ENCODE measurements around the gene TMEM8B. TPM values are rescaled to one million over a fixed set of nuclear protein-coding genes. Genes with fewer than 3 reads are reported as not detected.

The TMEM8B gene
- total RNA-seq, 1 donor from 2014 or later: 4.8 TPM

Small RNA genes lying within 50 kb of the gene (small RNA-seq; reads per million reads assigned to genes)
- 0.16 reads per million for gene HINT2

Other genes starting within 250 kb of the TMEM8B start
- 5.2 and 12.4 TPM in 2 replicates for gene TESK1, start 224.0 kb upstream of the TMEM8B start, total RNA-seq (ENCODE audit: low replicate concordance)
- 0.56 and 1.4 TPM in 2 replicates for gene CD72, start 210.8 kb upstream of the TMEM8B start, total RNA-seq (ENCODE audit: low replicate concordance)
- 0.56 and 0.86 TPM in 2 replicates for gene SIT1, start 178.3 kb upstream of the TMEM8B start, total RNA-seq (ENCODE audit: low replicate concordance)
- gene RMRP, start 171.2 kb upstream of the TMEM8B start, total RNA-seq (ENCODE audit: low replicate concordance): 1,307 and 2,709 TPM in 2 replicates
- 3.8 and 10.6 TPM in 2 replicates for gene CCDC107, start 170.9 kb upstream of the TMEM8B start, total RNA-seq (ENCODE audit: low replicate concordance)
- 13.2 and 31.9 TPM in 2 replicates for gene ARHGEF39, start 164.0 kb upstream of the TMEM8B start, total RNA-seq (ENCODE audit: low replicate concordance)
- 0.09 and 0.25 TPM in 2 replicates for gene CA9, start 155.3 kb upstream of the TMEM8B start, total RNA-seq (ENCODE audit: low replicate concordance)
- gene TPM2, start 139.3 kb upstream of the TMEM8B start, total RNA-seq (ENCODE audit: low replicate concordance): 174 and 241 TPM in 2 replicates
- gene TLN1, start 97.0 kb upstream of the TMEM8B start, total RNA-seq (ENCODE audit: low replicate concordance): 36.7 and 71.5 TPM in 2 replicates
- gene CREB3, start 96.6 kb upstream of the TMEM8B start, total RNA-seq (ENCODE audit: low replicate concordance): 27.9 and 30.3 TPM in 2 replicates
- 44.8 and 74.5 TPM in 2 replicates for gene GBA2, start 80.0 kb upstream of the TMEM8B start, total RNA-seq (ENCODE audit: low replicate concordance)
- gene RGP1, start 79.9 kb upstream of the TMEM8B start, total RNA-seq (ENCODE audit: low replicate concordance): 11.2 and 20.1 TPM in 2 replicates
- gene MSMP, start 75.0 kb upstream of the TMEM8B start, total RNA-seq (ENCODE audit: low replicate concordance): not detected in 2 replicates
- 5.6 and 8.6 TPM in 2 replicates for gene NPR2, start 37.6 kb upstream of the TMEM8B start, total RNA-seq (ENCODE audit: low replicate concordance)
- 1.3 and 1.6 TPM in 2 replicates for gene SPAG8, start 17.0 kb upstream of the TMEM8B start, total RNA-seq (ENCODE audit: low replicate concordance)
- 21.8 and 35.9 TPM in 2 replicates for gene HINT2, start 14.2 kb upstream of the TMEM8B start, total RNA-seq (ENCODE audit: low replicate concordance)
- not detected in 2 replicates for gene FAM221B, start 496 bp upstream of the TMEM8B start, total RNA-seq (ENCODE audit: low replicate concordance)
- not detected in 2 replicates for gene OR13J1, start 41.2 kb downstream of the TMEM8B start, total RNA-seq (ENCODE audit: low replicate concordance)
- gene HRCT1, start 77.0 kb downstream of the TMEM8B start, total RNA-seq (ENCODE audit: low replicate concordance): not detected in 2 replicates
- 0.22 TPM in 1 of 2 replicates, not detected in the other for gene SPAAR, start 80.3 kb downstream of the TMEM8B start, total RNA-seq (ENCODE audit: low replicate concordance)
- gene OR2S2, start 128.9 kb downstream of the TMEM8B start, total RNA-seq (ENCODE audit: low replicate concordance): not detected in 2 replicates
- 11.0 and 12.2 TPM in 2 replicates for gene RECK, start 207.7 kb downstream of the TMEM8B start, total RNA-seq (ENCODE audit: low replicate concordance)